Endothelial cell of umbilical vein (primary cell): Measurements from ENCODE around the gene MS4A4A. TPM values are rescaled to one million over a fixed set of nuclear protein-coding genes. Genes with fewer than 3 reads are reported as not detected.

Source experiments
- BruUV-seq: library from RNA; stranded (reverse); fragments of 400-500 nt; replicated peaks from 2 replicates; lab custom pipeline; 2021; lab: Mats Ljungman, UMichigan
- CTCF ChIA-PET: fragments of 300-600, 350-600 bp; sonication (Branson Sonifier 250); formaldehyde crosslinking; loops from one replicate; lab custom pipeline; 2021; ENCODE audit warnings: antibody characterized with exemption, inconsistent platforms; lab: Charles Lee
- POLR2A ChIA-PET: fragments of 300-600, 350-600 bp; sonication (Branson Sonifier 250); formaldehyde crosslinking; loops from one replicate; lab custom pipeline; 2021; ENCODE audit warnings: antibody characterized with exemption, inconsistent platforms; lab: Charles Lee
- DNase-seq: peaks from one replicate; pipeline ENCODE4 v3.0.0-alpha.2; 2011; ENCODE audit warnings: low read depth, low spot score
- FAIRE-seq: peaks from 2 replicates; lab custom pipeline; 2011; peaks lifted over from hg19 to GRCh38; lab: Jason Lieb, UNC
- H2AFZ ChIP-seq: 2 replicates; pipeline ENCODE4 v1.6.0; 2012; ENCODE audit warnings: low read depth, low read length, control low read depth, inconsistent platforms
- H3K27ac ChIP-seq: 2 replicates; pipeline ENCODE4 v1.5.1; 2011; ENCODE audit warnings: low read depth, mild to moderate bottlenecking, control low read depth, low read length, moderate library complexity; ENCODE audit not compliant: insufficient read depth
- H3K27me3 ChIP-seq, 2 experiments: 2 replicates each; pipeline versions ENCODE4 v1.6.0 to v1.6.1; 2011; ENCODE audit warnings: low read length in 2 of 2, mixed read lengths in 1 of 2; ENCODE audit not compliant: control insufficient read depth in 2 of 2, insufficient read depth in 2 of 2
- H3K36me3 ChIP-seq, 2 experiments: 2 replicates in 1 of 2; 3 replicates in 1 of 2; pipeline ENCODE4 v1.5.1; 2011; ENCODE audit warnings: low read length in 2 of 2, mild to moderate bottlenecking in 1 of 2, moderate library complexity in 1 of 2; ENCODE audit not compliant: control insufficient read depth in 2 of 2, insufficient read depth in 2 of 2; ENCODE audit errors: extremely low read depth in 1 of 2
- H3K4me1 ChIP-seq: 3 replicates; pipeline ENCODE4 v1.5.1; 2011; ENCODE audit warnings: mild to moderate bottlenecking, low read length; ENCODE audit not compliant: control insufficient read depth, insufficient read depth; ENCODE audit errors: extremely low read depth
- H3K4me2 ChIP-seq: 2 replicates; pipeline ENCODE4 v1.6.1; 2011; ENCODE audit warnings: low read length, control low read depth, mixed read lengths; ENCODE audit not compliant: insufficient read depth
- H3K4me3 ChIP-seq, 3 experiments: fragments of 200-600 bp in 1 of 3; sonication (generic), shearing (Covaris generic) in 1 of 3; replicated peaks in 1 of 3; 2 replicates each; pipeline ENCODE4 v1.5.1; 2011 to 2016; ENCODE audit warnings: control low read depth in 3 of 3, low read length in 3 of 3, mild to moderate bottlenecking in 2 of 3, inconsistent platforms in 1 of 3, low read depth in 1 of 3, moderate library complexity in 1 of 3; ENCODE audit not compliant: insufficient read depth in 1 of 3
- H3K79me2 ChIP-seq: 2 replicates; pipeline ENCODE4 v1.6.0; 2012; ENCODE audit warnings: low read length, inconsistent platforms; ENCODE audit not compliant: control insufficient read depth, insufficient read depth
- H3K9ac ChIP-seq: replicated peaks from 2 replicates; pipeline ENCODE3; 2011; ENCODE audit warnings: low read length, control low read depth; ENCODE audit not compliant: insufficient read depth; ENCODE audit errors: extremely low read depth
- H3K9me1 ChIP-seq: replicated peaks from 3 replicates; pipeline ENCODE4 v1.6.0; 2011; ENCODE audit warnings: mild to moderate bottlenecking, low read length; ENCODE audit not compliant: control insufficient read depth, insufficient read depth; ENCODE audit errors: extremely low read depth
- H3K9me3 ChIP-seq: replicated peaks from 2 replicates; pipeline ENCODE4 v1.5.1; 2012; ENCODE audit warnings: low read length, inconsistent platforms; ENCODE audit not compliant: control insufficient read depth, insufficient read depth
- H4K20me1 ChIP-seq: replicated peaks from 2 replicates; pipeline ENCODE3; 2011; ENCODE audit warnings: mild to moderate bottlenecking, low read length; ENCODE audit not compliant: control insufficient read depth, insufficient read depth; ENCODE audit errors: extremely low read depth
- EZH2 ChIP-seq: IDR thresholded peaks from 2 replicates; pipeline ENCODE4 v1.6.1; 2012; ENCODE audit warnings: borderline replicate concordance, low read depth, mild to moderate bottlenecking, moderate library complexity, low read length, inconsistent platforms; ENCODE audit not compliant: severe bottlenecking
- GATA2 ChIP-seq: IDR thresholded peaks from 2 replicates; pipeline ENCODE4 v1.7.0; 2011; ENCODE audit warnings: low read depth, mild to moderate bottlenecking, moderate library complexity, mixed read lengths, low read length; ENCODE audit not compliant: insufficient read length, insufficient read depth
- JUN ChIP-seq: IDR thresholded peaks from 2 replicates; pipeline ENCODE4 v1.6.1; 2011; ENCODE audit warnings: borderline replicate concordance, low read depth; ENCODE audit not compliant: insufficient read length, insufficient read depth
- MYC ChIP-seq: IDR thresholded peaks from one replicate; pipeline ENCODE4 v1.6.1; 2011; ENCODE audit warnings: mild to moderate bottlenecking, low read depth, low read length
- POLR2A ChIP-seq: IDR thresholded peaks from 2 replicates; pipeline ENCODE4 v1.6.1; 2012; ENCODE audit warnings: low read depth, mild to moderate bottlenecking, control low read depth, low read length
- POLR2AphosphoS5 ChIP-seq: IDR thresholded peaks from 2 replicates; pipeline ENCODE4 v1.6.1; 2012; ENCODE audit warnings: low read depth, mild to moderate bottlenecking, control low read depth, low read length, moderate library complexity; ENCODE audit not compliant: insufficient read depth
- dilution Hi-C: fragments of 300-500 bp; cut with MboI; formaldehyde crosslinking; loops from one replicate; pipeline ENCODE4 v1.15.0; 2019; ENCODE audit warnings: low sequenced_read_pairs; ENCODE audit not compliant: extremely low pct_ligation_motif_present
- intact Hi-C: fragments of 100-400 bp; cut with micrococcal nuclease; formaldehyde crosslinking; loops from one replicate; pipeline ENCODE4 v1.10.0; 2022
- polyA plus RNA-seq, 4 experiments: library from polyadenylated mRNA; depleted of rRNA in 3 of 4; stranded (reverse) in 3 of 4; unstranded in 1 of 4; fragments of >200 nt; gene quantifications; 2 replicates each; pipeline versions ENCODE4 v1.2.1 to v1.2.3, GENCODE V29; 2011 to 2012; ENCODE audit warnings: missing spikeins in 1 of 4
- total RNA-seq: library from RNA; stranded (reverse); gene quantifications from 2 replicates; pipeline ENCODE4 v1.2.3, GENCODE V29; 2021
- TF ChIP-seq, protein P1 (sequence below), 2 donors: IDR thresholded peaks; 1 replicate in 1 of 2; 2 replicates in 1 of 2; pipeline ENCODE4 v1.5.1; 2011; ENCODE audit warnings: low read length in 2 of 2, mild to moderate bottlenecking in 2 of 2, moderate library complexity in 2 of 2, control low read depth in 1 of 2, inconsistent platforms in 1 of 2, low read depth in 1 of 2; ENCODE audit not compliant: insufficient read depth in 1 of 2; ENCODE audit errors: extremely low read depth in 1 of 2
- TF ChIP-seq, protein P2 (sequence below): IDR thresholded peaks from 2 replicates; pipeline ENCODE4 v1.6.1; 2011; ENCODE audit not compliant: insufficient read depth, insufficient read length

The MS4A4A gene
- total and polyA plus RNA-seq, 2 donors (not counting 3 experiments of a cell fraction or from before 2014, with no cell fraction given), result 0.19 TPM; not detected in 1

DNA sequence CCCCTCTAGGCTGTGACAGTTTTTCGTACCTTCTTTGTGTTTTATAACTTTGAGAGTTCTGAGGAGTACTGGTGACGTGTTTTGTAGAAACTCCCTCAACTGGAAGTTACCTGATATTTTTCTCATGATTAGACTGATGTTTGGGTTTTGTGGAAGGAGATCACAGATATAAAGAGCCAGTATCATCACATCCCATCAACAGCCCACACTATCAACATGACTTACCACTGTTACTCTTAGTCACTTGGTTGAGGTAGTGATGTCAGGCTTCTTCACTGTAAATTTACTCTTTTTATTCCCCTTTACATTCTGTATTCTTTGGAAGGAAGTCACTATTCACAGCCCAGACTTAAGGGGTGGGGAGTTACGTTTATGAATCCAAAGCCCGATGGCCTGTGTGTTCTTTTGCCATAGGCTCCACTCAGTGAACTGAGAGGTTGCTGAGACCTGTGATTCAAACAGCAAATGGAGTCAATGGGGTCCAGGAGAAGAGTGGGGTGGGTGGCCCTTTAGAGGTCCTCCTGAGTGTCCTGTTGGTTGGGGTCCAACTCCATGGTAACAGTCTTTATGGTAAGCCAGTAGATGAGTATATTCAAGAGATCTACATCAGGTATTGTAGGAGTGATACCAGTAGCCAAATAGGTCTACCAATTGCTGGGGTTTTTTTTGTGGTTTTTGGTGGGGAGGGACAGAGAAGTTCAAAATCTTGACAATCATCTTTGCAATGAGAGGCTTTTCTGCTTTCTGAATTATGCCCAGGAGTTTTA, 22.3 kb upstream of the MS4A4A start:
- Histone ChIP-seq H3K4me3 (no peak overlapping the region), H3K4me2 (no peak overlapping the region), H3K27ac (no peak overlapping the region), H3K79me2 (no peaks in the 10 kb centered on the region), H3K9me3 (no peaks in the 10 kb centered on the region), H2AFZ (no peak overlapping the region), H3K9ac (no peak overlapping the region), H3K9me1 (no peaks in the 10 kb centered on the region), H3K36me3 (no peaks in the 10 kb centered on the region), H3K4me1 (peaks cover under 1% of the 10 kb centered on the region), H3K27me3 (peaks cover 0 to 5% of the 10 kb centered on the region in 2 experiments), H4K20me1 (no peaks in the 10 kb centered on the region)
- TF ChIP-seq GATA2 (no peak), JUN (no peak), EZH2 (no peak), POLR2A (no peak), POLR2AphosphoS5 (no peak), MYC (no peak)
- TF ChIP-seq, protein P1, sequence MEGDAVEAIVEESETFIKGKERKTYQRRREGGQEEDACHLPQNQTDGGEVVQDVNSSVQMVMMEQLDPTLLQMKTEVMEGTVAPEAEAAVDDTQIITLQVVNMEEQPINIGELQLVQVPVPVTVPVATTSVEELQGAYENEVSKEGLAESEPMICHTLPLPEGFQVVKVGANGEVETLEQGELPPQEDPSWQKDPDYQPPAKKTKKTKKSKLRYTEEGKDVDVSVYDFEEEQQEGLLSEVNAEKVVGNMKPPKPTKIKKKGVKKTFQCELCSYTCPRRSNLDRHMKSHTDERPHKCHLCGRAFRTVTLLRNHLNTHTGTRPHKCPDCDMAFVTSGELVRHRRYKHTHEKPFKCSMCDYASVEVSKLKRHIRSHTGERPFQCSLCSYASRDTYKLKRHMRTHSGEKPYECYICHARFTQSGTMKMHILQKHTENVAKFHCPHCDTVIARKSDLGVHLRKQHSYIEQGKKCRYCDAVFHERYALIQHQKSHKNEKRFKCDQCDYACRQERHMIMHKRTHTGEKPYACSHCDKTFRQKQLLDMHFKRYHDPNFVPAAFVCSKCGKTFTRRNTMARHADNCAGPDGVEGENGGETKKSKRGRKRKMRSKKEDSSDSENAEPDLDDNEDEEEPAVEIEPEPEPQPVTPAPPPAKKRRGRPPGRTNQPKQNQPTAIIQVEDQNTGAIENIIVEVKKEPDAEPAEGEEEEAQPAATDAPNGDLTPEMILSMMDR (IDR thresholded peaks at IDR 0.05; ENCODE audit: extremely low read depth in 1 of 2, insufficient read depth in 1 of 2, low read depth in 1 of 2, low read length in 2 of 2), result no peak
- TF ChIP-seq, protein P2, sequence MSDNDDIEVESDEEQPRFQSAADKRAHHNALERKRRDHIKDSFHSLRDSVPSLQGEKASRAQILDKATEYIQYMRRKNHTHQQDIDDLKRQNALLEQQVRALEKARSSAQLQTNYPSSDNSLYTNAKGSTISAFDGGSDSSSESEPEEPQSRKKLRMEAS, result no peak
- POLR2A ChIA-PET, result no interaction called here
- no peak for DNase-seq
- CTCF ChIA-PET, result no interaction called here
- FAIRE-seq, result no peak
- no TSS peak for BruUV-seq
- dilution Hi-C loops, result no loop called here
- intact Hi-C loops, result no loop called here
